Measurements from ENCODE around the gene CCDC192. TPM values are rescaled to one million over a fixed set of nuclear protein-coding genes. Genes with fewer than 3 reads are reported as not detected.

The CCDC192 gene
- total RNA-seq, 6 experiments from 2014 or later, result not detected

DNA sequence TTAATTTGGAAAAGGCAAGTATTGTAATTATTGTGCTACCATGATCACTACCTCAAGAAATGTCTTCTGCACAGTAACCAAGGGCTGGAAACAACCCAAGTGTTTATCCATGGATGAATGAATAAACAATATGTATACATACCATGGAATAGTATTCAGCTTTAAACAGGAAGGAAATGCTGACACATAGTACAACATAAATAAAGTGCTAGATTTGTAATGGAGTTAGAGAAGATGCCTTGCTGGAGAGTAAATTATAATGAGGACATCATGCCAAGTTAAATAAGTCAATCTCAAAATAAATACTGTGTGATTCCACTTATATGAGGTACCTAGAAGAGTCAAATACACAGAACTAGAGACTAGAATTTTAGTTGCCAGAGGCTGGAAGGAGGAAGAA is 160.0 kb downstream of the CCDC192 start:
- DNase-seq (no peak), ATAC-seq (no peak)
- Histone ChIP-seq H3K27me3 (no peaks in the 10 kb centered on the region), H3K36me3 (no peaks in the 10 kb centered on the region), H3K4me1 (no peaks in the 10 kb centered on the region), H3K27ac (no peak overlapping the region), H3K9me3 (no peaks in the 10 kb centered on the region), H3K4me3 (no peak overlapping the region)
- intact Hi-C loops (cut with DNase I), result no loop called here
- TF ChIP-seq, protein P1, sequence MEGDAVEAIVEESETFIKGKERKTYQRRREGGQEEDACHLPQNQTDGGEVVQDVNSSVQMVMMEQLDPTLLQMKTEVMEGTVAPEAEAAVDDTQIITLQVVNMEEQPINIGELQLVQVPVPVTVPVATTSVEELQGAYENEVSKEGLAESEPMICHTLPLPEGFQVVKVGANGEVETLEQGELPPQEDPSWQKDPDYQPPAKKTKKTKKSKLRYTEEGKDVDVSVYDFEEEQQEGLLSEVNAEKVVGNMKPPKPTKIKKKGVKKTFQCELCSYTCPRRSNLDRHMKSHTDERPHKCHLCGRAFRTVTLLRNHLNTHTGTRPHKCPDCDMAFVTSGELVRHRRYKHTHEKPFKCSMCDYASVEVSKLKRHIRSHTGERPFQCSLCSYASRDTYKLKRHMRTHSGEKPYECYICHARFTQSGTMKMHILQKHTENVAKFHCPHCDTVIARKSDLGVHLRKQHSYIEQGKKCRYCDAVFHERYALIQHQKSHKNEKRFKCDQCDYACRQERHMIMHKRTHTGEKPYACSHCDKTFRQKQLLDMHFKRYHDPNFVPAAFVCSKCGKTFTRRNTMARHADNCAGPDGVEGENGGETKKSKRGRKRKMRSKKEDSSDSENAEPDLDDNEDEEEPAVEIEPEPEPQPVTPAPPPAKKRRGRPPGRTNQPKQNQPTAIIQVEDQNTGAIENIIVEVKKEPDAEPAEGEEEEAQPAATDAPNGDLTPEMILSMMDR (IDR thresholded peaks at IDR 0.05), result no peak
- TF ChIP-seq POLR2A (IDR thresholded peaks at IDR 0.05), result no peak

DNA sequence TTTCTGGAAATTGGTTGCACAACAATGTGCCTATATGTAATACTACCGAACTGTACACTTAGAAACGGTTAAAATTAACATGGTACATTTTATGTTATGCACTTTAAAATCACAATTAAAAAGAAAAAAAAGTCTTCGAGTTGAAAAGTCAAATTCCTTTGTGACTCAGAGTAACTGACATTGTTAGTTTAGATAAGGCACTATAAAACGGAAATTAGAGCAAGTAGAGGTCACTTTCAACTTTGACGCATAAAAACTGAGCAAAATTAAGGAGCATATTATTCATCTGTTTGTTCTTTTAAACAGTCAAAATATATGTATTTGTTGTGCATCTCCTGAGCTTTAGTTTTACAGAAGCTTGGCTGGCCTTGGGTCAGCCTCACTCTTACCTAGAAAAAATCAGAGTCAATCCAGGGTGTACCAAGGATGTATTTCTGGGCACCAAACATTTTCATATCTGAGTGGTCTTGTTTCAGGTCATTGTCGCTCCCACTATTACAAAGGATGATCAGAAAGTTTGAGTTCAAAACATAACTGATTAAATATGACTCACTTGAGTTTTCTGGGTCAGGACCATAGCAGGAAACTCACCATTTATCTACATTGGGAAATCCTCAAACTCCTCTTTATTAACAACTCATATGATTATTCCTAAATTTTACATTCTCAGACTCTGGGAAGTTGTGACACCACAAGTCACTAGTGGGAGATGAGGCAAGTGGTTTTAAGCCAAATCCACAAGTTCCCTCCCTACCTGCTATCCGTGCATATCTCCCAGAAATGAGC is 160.6 kb downstream of the CCDC192 start:
- no peak overlapping the region for H3K27ac ChIP-seq
- intact Hi-C loops (cut with DNase I), result no loop called here
- ATAC-seq (peak in 1 of 4 donors; percentile 46), DNase-seq (no peak)
- H3K4me3 ChIP-seq, result no peak overlapping the region
- 55% methylated on average over 7 of the region's 7 CpGs for WGBS (ENCODE audit: insufficient coverage, low coverage, low lambda C conversion rate, missing lambda C conversion rate)
- no peaks in the 10 kb centered on the region for H3K27me3 ChIP-seq
- H3K9me3 ChIP-seq, result no peaks in the 10 kb centered on the region
- no peaks in the 10 kb centered on the region for H3K36me3 ChIP-seq
- TF ChIP-seq POLR2A (IDR thresholded peaks at IDR 0.05), result no peak
- TF ChIP-seq, protein P1 (IDR thresholded peaks at IDR 0.05), result no peak
- H3K4me1 ChIP-seq, result no peaks in the 10 kb centered on the region

DNA sequence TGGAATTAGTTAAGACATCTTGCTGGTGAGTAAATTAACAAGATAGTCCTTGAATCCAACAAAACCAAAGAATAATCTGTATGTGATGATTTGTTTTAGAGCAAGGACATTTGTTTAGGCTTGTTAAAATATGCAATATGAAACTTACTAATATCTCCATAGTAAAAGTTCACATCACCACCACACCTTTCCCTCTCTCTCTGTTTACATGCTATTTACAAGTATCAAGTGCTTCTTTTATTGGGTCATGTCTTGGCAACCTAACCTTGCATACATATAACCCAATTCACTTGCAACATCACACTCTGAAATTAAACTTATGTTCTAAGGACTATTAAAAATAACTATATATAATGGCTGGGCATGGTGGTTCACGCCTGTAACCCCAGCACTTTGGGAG is 161.3 kb downstream of the CCDC192 start:
- 50% methylated on average over 1 of the region's 1 CpG for WGBS (ENCODE audit: insufficient coverage, low coverage, low lambda C conversion rate, missing lambda C conversion rate)
- DNase-seq, result no peak
- no peak for TF ChIP-seq POLR2A (IDR thresholded peaks at IDR 0.05)
- TF ChIP-seq, protein P1 (IDR thresholded peaks at IDR 0.05), result no peak
- Histone ChIP-seq H3K27me3 (no peaks in the 10 kb centered on the region), H3K4me1 (no peaks in the 10 kb centered on the region), H3K27ac (no peak overlapping the region), H3K9me3 (no peaks in the 10 kb centered on the region), H3K4me3 (no peak overlapping the region), H3K36me3 (no peaks in the 10 kb centered on the region)
- intact Hi-C loops (cut with DNase I), result no loop called here
- no peak for ATAC-seq

DNA sequence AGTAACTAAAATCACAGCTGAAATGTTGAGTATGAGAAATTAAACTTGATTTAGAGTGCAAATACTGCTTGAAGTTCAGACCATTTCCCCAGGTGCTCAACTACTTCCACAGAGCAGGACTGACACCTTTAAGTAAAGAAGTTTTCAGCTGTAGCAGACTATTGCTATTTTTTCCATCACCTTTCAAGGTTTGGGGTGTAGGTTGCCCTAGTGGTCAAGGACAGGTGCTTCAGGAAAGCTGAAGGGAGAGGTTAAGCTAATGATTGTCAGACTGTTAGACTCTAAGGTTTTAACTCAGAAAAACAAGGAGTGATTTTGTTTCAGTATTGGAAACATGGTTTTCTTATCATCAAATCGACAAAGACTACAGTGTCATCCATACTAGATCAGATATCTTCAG is 162.1 kb downstream of the CCDC192 start:
- DNase-seq (no peak), ATAC-seq (no peak)
- Histone ChIP-seq H3K9me3 (no peaks in the 10 kb centered on the region), H3K4me3 (no peak overlapping the region), H3K27me3 (no peaks in the 10 kb centered on the region), H3K36me3 (no peaks in the 10 kb centered on the region), H3K27ac (no peak overlapping the region), H3K4me1 (no peaks in the 10 kb centered on the region)
- TF ChIP-seq, protein P1 (IDR thresholded peaks at IDR 0.05), result no peak
- TF ChIP-seq POLR2A (IDR thresholded peaks at IDR 0.05), result no peak
- 73% methylated on average over 1 of the region's 1 CpG for WGBS (ENCODE audit: insufficient coverage, low coverage, low lambda C conversion rate, missing lambda C conversion rate)
- intact Hi-C loops (cut with DNase I), result no loop called here
